Measurements from ENCODE around the gene ZNF524.

ZNF524 gene

GRCh38 chr19:55624109-55625003 is 24.3 kb downstream of the ZNF524 start, which contains the start of gene ZNF784:
Gene ZNF784, minus strand, starts transcription at chr19:55624566. Its CDS starts 5 bp downstream, at chr19:55624561.
- H3K4me3 ChIP-seq, result peak within 1 kb of the TSS; percentile 63
- H3K4me2 ChIP-seq, result peak within 1 kb of the TSS; percentile 79
- peaks cover 43% of the 10 kb centered on the region for H3K4me1 ChIP-seq
- H3K36me3 ChIP-seq, result peaks cover 30% of the 10 kb centered on the region
- peak within 1 kb of the TSS; percentile 79; the same call in 1 of the 2 replicates for H3K9ac ChIP-seq
- no peaks in the 10 kb centered on the region for H3K27me3 ChIP-seq
- no peaks in the 10 kb centered on the region for H3K9me3 ChIP-seq
- no peak for TF ChIP-seq Cebpa-rat (IDR thresholded peaks at IDR 0.05)
- H3K27ac ChIP-seq, result peak within 1 kb of the TSS; percentile 80; the same call in 1 of the 2 replicates
- H4K20me1 ChIP-seq, result 0 out of 2 replicates have a peak, but pooled peaks cover 20% of the 10 kb centered on the region

- 0 out of 2 replicates have a peak, but pooled peaks cover 20% of the 10 kb centered on the region for H4K20me1 ChIP-seq
- H3K9me3 ChIP-seq, result no peaks in the 10 kb centered on the region
- no peak for TF ChIP-seq Cebpa-rat (IDR thresholded peaks at IDR 0.05)
- peak overlapping the region; percentile 63 for H3K4me3 ChIP-seq
- H3K27me3 ChIP-seq, result no peaks in the 10 kb centered on the region
- H3K4me2 ChIP-seq, result peak overlapping the region; percentile 79
- H3K36me3 ChIP-seq, result peaks cover 25% of the 10 kb centered on the region
- H3K27ac ChIP-seq, result no peak overlapping the region
- peaks cover 49% of the 10 kb centered on the region for H3K4me1 ChIP-seq
- peak overlapping the region; percentile 79; the same call in 1 of the 2 replicates for H3K9ac ChIP-seq
Observed at GRCh38 chr19:55625004-55625326, 24.9 kb downstream of the ZNF524 start.

- H3K27me3 ChIP-seq, result no peaks in the 10 kb centered on the region
Observed at GRCh38 chr19:55626350-55626749, 26.3 kb downstream of the ZNF524 start.

GRCh38 chr19:55632463-55632834 is 32.4 kb downstream of the ZNF524 start:
- Histone ChIP-seq H3K9ac (no peak overlapping the region), H4K20me1 (no peaks in the 10 kb centered on the region), H3K4me1 (peaks cover 75% of the 10 kb centered on the region), H3K27ac (no peak overlapping the region), H3K36me3 (no peaks in the 10 kb centered on the region), H3K9me3 (no peaks in the 10 kb centered on the region), H3K4me3 (no peak overlapping the region), H3K4me2 (0 out of 2 replicates have a peak overlapping the region, but pooled peaks have one; percentile 18), H3K27me3 (no peaks in the 10 kb centered on the region; the same call in 1 of the 2 replicates)
- TF ChIP-seq Cebpa-rat (IDR thresholded peaks at IDR 0.05), result no peak

More at GRCh38 chr19:55626350-55626749, 26.3 kb downstream of the ZNF524 start:
- no peak for TF ChIP-seq Cebpa-rat (IDR thresholded peaks at IDR 0.05)
- H3K4me2 ChIP-seq, result no peak overlapping the region
- no peak overlapping the region for H3K4me3 ChIP-seq
- H3K27ac ChIP-seq, result no peak overlapping the region
- H3K9ac ChIP-seq, result no peak overlapping the region
- H4K20me1 ChIP-seq, result 0 out of 2 replicates have a peak, but pooled peaks cover 20% of the 10 kb centered on the region
- H3K4me1 ChIP-seq, result peaks cover 46% of the 10 kb centered on the region
- peaks cover 11% of the 10 kb centered on the region for H3K36me3 ChIP-seq
- no peaks in the 10 kb centered on the region for H3K9me3 ChIP-seq

- TF ChIP-seq Cebpa-rat (IDR thresholded peaks at IDR 0.05), result no peak
- peaks cover 82% of the 10 kb centered on the region for H3K4me1 ChIP-seq
- peak overlapping the region; percentile 97 for H3K9ac ChIP-seq
- peak overlapping the region; percentile 96 for H3K27ac ChIP-seq
- H4K20me1 ChIP-seq, result no peaks in the 10 kb centered on the region
- peak overlapping the region; percentile 97 for H3K4me2 ChIP-seq
- no peaks in the 10 kb centered on the region for H3K9me3 ChIP-seq
- peak overlapping the region; percentile 89; the same call in 1 of the 2 replicates for H3K4me3 ChIP-seq
- H3K36me3 ChIP-seq, result peaks cover 7% of the 10 kb centered on the region
- H3K27me3 ChIP-seq, result no peaks in the 10 kb centered on the region; the same call in 1 of the 2 replicates
Observed at GRCh38 chr19:55633861-55634260, 33.8 kb downstream of the ZNF524 start.

GRCh38 chr19:55635334-55635717 is 35.2 kb downstream of the ZNF524 start:
- no peak for TF ChIP-seq Cebpa-rat (IDR thresholded peaks at IDR 0.05)
- peaks cover 7% of the 10 kb centered on the region for H3K36me3 ChIP-seq
- H3K27me3 ChIP-seq, result no peaks in the 10 kb centered on the region; the same call in 1 of the 2 replicates
- peak overlapping the region; percentile 89 for H3K4me3 ChIP-seq
- H3K27ac ChIP-seq, result peak overlapping the region; percentile 96
- no peaks in the 10 kb centered on the region for H4K20me1 ChIP-seq
- no peaks in the 10 kb centered on the region for H3K9me3 ChIP-seq
- H3K9ac ChIP-seq, result peak overlapping the region; percentile 97
- H3K4me1 ChIP-seq, result peaks cover 82% of the 10 kb centered on the region
- peak overlapping the region; percentile 97 for H3K4me2 ChIP-seq

- no peaks in the 10 kb centered on the region for H3K9me3 ChIP-seq
- no peaks in the 10 kb centered on the region; the same call in 1 of the 2 replicates for H3K27me3 ChIP-seq
- no peak for TF ChIP-seq Cebpa-rat (IDR thresholded peaks at IDR 0.05)
- peak overlapping the region; percentile 97 for H3K9ac ChIP-seq
- H3K4me3 ChIP-seq, result peak overlapping the region; percentile 89
- H3K4me2 ChIP-seq, result peak overlapping the region; percentile 97
- H3K27ac ChIP-seq, result peak overlapping the region; percentile 96
- peaks cover 7% of the 10 kb centered on the region for H3K36me3 ChIP-seq
- no peaks in the 10 kb centered on the region for H4K20me1 ChIP-seq
- peaks cover 81% of the 10 kb centered on the region for H3K4me1 ChIP-seq
Observed at GRCh38 chr19:55635856-55636440, 35.9 kb downstream of the ZNF524 start.

- H3K4me3 ChIP-seq, result peak overlapping the region; percentile 89; the same call in 1 of the 2 replicates
- no peak for TF ChIP-seq Cebpa-rat (IDR thresholded peaks at IDR 0.05)
- H3K4me1 ChIP-seq, result peaks cover 79% of the 10 kb centered on the region
- H3K9me3 ChIP-seq, result no peaks in the 10 kb centered on the region
- peaks cover 7% of the 10 kb centered on the region for H3K36me3 ChIP-seq
- peak overlapping the region; percentile 32; the same call in 1 of the 2 replicates for H3K9ac ChIP-seq
- H3K27ac ChIP-seq, result peak overlapping the region; percentile 27; the same call in 1 of the 2 replicates
- H4K20me1 ChIP-seq, result no peaks in the 10 kb centered on the region
- peak overlapping the region; percentile 97 for H3K4me2 ChIP-seq
- no peaks in the 10 kb centered on the region; the same call in 1 of the 2 replicates for H3K27me3 ChIP-seq
Observed at GRCh38 chr19:55636723-55637122, 36.6 kb downstream of the ZNF524 start.

- H3K4me3 ChIP-seq, result no peak overlapping the region
- H3K9ac ChIP-seq, result 0 out of 2 replicates have a peak overlapping the region, but pooled peaks have one; percentile 1
- no peak overlapping the region for H3K27ac ChIP-seq
- H3K27me3 ChIP-seq, result no peaks in the 10 kb centered on the region; the same call in 1 of the 2 replicates
- H3K9me3 ChIP-seq, result no peaks in the 10 kb centered on the region
- no peak overlapping the region for H3K4me2 ChIP-seq
- H3K4me1 ChIP-seq, result peaks cover 76% of the 10 kb centered on the region
- no peak for TF ChIP-seq Cebpa-rat (IDR thresholded peaks at IDR 0.05)
- H3K36me3 ChIP-seq, result peaks cover 7% of the 10 kb centered on the region
- H4K20me1 ChIP-seq, result no peaks in the 10 kb centered on the region
Observed at GRCh38 chr19:55637534-55637933, 37.4 kb downstream of the ZNF524 start.
